Neutrophil (primary cell): ENCODE measurements around the gene SHKBP1.
"Not testable (repeated sequence)": the region's sequence is repeated elsewhere in the genome, so short reads cannot be mapped to it uniquely, and the experiment has no call there.

Experiments used
- H3K27ac ChIP-seq: fragments of 200-600 bp; sonication (generic); 2 replicates; pipeline ENCODE4 v1.5.1; 2016; ENCODE audit warnings: mild to moderate bottlenecking, moderate library complexity
- H3K27me3 ChIP-seq: fragments of 200-600 bp; sonication (generic); 2 replicates; pipeline ENCODE4 v1.6.0; 2016; ENCODE audit warnings: mild to moderate bottlenecking
- H3K36me3 ChIP-seq: fragments of 200-600 bp; sonication (generic); 2 replicates; pipeline ENCODE4 v1.5.1; 2017
- H3K4me1 ChIP-seq, 2 experiments: fragments of 200-600 bp in 1 of 2; sonication (generic) in 1 of 2; 1 replicate in 1 of 2; 2 replicates in 1 of 2; pipeline versions ENCODE4 v1.5.1 to v1.6.1; 2013 to 2016; ENCODE audit warnings: low read depth in 1 of 2, low read length in 1 of 2, mild to moderate bottlenecking in 1 of 2, moderate library complexity in 1 of 2; ENCODE audit not compliant: control insufficient read depth in 1 of 2, insufficient read depth in 1 of 2
- H3K4me3 ChIP-seq, 2 experiments: fragments of 200-600 bp in 1 of 2; sonication (generic) in 1 of 2; 1 replicate in 1 of 2; 2 replicates in 1 of 2; pipeline ENCODE4 v1.5.1; 2013 to 2016; ENCODE audit warnings: low read depth in 1 of 2, low read length in 1 of 2, mild to moderate bottlenecking in 1 of 2, moderate library complexity in 1 of 2
- H3K9me3 ChIP-seq: fragments of 200-600 bp; sonication (generic); 2 replicates; pipeline ENCODE4 v1.5.1; 2016
- CTCF ChIP-seq: fragments of 200-600 bp; sonication (generic); IDR thresholded peaks from 2 replicates; pipeline ENCODE4 v1.5.1; 2016; ENCODE audit warnings: antibody characterized with exemption

Gene SHKBP1

DNA sequence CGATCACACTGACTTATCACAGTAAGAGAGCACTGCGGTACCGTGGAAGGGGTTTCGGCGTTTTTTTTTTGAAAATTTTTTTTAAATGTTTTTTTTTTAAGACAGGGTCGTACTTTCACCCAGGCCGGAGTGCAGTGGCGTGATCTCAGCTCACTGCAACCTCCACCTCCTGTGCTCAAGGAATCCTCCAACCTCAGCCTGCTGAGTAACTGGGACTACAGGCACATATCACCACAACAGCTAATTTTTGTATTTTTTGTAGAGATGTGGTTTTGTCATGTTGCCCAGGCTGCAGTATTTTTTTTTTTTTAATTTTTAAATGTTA lies 43.5 kb downstream of the SHKBP1 start:
- Histone ChIP-seq H3K36me3 (no peaks in the 10 kb centered on the region), H3K27ac (no peak overlapping the region), H3K27me3 (peaks cover 21% of the 10 kb centered on the region), H3K4me3 (no peak overlapping the region), H3K4me1 (no peaks in the 10 kb centered on the region), H3K9me3 (no peaks in the 10 kb centered on the region)
- no peak for TF ChIP-seq CTCF

DNA sequence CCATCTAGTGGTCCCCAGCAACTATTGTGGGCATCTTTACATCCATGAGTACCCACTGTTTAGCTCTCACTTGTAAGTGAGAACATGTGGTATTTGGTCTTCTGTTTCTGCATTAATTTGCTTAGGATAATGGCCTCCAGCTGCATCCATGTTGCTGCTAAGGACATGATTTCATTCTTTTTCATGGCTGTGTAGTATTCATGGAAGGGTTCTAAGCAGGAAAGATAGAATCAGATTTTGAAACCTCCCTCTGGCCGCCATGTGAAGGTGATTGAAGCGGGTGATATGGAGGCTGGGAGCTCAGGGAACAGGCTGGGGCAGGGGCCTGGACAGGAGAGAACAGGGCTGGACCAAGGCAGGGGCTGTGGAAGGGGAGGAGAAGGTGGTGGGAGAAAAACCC lies 44.6 kb downstream of the SHKBP1 start:
- H3K27me3 ChIP-seq, result peaks cover 10% of the 10 kb centered on the region
- H3K9me3 ChIP-seq, result no peaks in the 10 kb centered on the region
- H3K27ac ChIP-seq, result no peak overlapping the region
- TF ChIP-seq CTCF, result no peak
- no peaks in the 10 kb centered on the region for H3K36me3 ChIP-seq
- H3K4me3 ChIP-seq, result no peak overlapping the region
- H3K4me1 ChIP-seq, result no peaks in the 10 kb centered on the region

- no peaks in the 10 kb centered on the region for H3K9me3 ChIP-seq
- no peak overlapping the region for H3K4me3 ChIP-seq
- no peaks in the 10 kb centered on the region for H3K36me3 ChIP-seq
- H3K4me1 ChIP-seq, result no peaks in the 10 kb centered on the region
- H3K27me3 ChIP-seq, result peaks cover 2% of the 10 kb centered on the region
- H3K27ac ChIP-seq, result no peak overlapping the region
- TF ChIP-seq CTCF, result no peak
Measured at GRCh38 chr19:40621966-40622772, 45.5 kb downstream of the SHKBP1 start.

GRCh38 chr19:40622773-40623075 lies 46.1 kb downstream of the SHKBP1 start:
- Histone ChIP-seq H3K27me3 (no peaks in the 10 kb centered on the region), H3K36me3 (no peaks in the 10 kb centered on the region), H3K9me3 (no peaks in the 10 kb centered on the region), H3K27ac (no peak overlapping the region), H3K4me1 (no peaks in the 10 kb centered on the region), H3K4me3 (no peak overlapping the region)
- no peak for TF ChIP-seq CTCF

- Histone ChIP-seq H3K4me3 (no peak overlapping the region), H3K9me3 (no peaks in the 10 kb centered on the region), H3K27me3 (no peaks in the 10 kb centered on the region), H3K36me3 (no peaks in the 10 kb centered on the region), H3K27ac (no peak overlapping the region), H3K4me1 (no peaks in the 10 kb centered on the region)
- TF ChIP-seq CTCF, result no peak
Measured at GRCh38 chr19:40623403-40624251, 47.0 kb downstream of the SHKBP1 start.

DNA sequence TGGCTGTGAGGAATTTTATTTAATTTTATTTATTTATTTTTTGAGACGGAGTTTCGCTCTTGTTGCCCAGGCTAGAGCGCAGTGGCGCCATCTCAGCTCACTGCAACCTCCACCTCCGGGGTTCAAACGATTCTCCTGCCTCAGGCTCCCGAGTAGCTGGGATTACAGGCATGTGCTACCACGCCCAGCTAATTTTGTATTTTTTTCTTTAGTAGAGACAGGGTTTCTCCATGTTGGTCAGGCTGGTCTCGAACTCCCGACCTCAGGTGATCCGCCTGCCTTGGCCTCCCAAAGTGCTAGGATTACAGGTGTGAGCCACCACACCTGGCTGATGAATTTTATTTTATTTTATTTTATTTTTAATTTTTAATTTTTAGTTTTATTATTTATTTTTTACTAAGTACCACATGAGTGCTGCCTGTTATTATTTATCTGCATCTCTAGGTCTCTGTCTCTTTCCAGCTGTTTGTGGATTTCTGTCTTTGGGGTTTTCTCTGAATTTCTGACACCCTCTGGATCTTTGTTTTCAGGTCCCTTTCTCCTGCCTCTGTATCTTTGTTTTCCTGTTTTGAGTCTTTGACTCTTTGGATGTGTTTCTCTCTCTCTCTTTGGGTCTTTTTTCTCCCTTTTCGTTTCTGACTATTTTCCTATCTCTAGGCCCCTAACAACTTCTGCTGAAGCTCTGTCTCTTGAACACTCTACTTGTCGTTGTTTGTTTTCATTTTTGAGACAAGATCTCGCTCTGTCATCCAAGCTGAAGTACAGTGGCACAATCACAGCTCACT lies 47.9 kb downstream of the SHKBP1 start:
- H3K27me3 ChIP-seq, H3K4me1 ChIP-seq, H3K27ac ChIP-seq, H3K36me3 ChIP-seq, H3K4me3 ChIP-seq, H3K9me3 ChIP-seq: not testable (repeated sequence)
